ENCODE measurements around the gene ZNF683. TPM values are rescaled to one million over a fixed set of nuclear protein-coding genes. Genes with fewer than 3 reads are reported as not detected.

ZNF683 gene
- total RNA-seq, 1 donor from 2014 or later, result not detected

GRCh38 chr1:26352338-26352679 lies 20.2 kb downstream of the ZNF683 start:
- H3K27me3 Mint-ChIP-seq, result peaks cover 2% of the 10 kb centered on the region
- DNase-seq (ENCODE audit: low spot score, unreplicated experiment), result no peak
- H3K9me3 Mint-ChIP-seq (ENCODE audit: low read depth), result no peaks in the 10 kb centered on the region
- TF ChIP-seq CTCF (IDR thresholded peaks at IDR 0.05; ENCODE audit: unreplicated experiment), result no peak
- H3K4me3 Mint-ChIP-seq (ENCODE audit: low read depth), result peak overlapping the region; percentile 0
- no peaks in the 10 kb centered on the region for H3K36me3 Mint-ChIP-seq (ENCODE audit: insufficient read depth)
- H3K4me1 Mint-ChIP-seq (ENCODE audit: low read depth), result peaks cover 39% of the 10 kb centered on the region
- H3K27ac Mint-ChIP-seq, result peak overlapping the region; percentile 75

GRCh38 chr1:26351590-26352337 lies 20.8 kb downstream of the ZNF683 start:
- Mint-ChIP-seq H3K9me3 (ENCODE audit: low read depth) (no peaks in the 10 kb centered on the region), H3K4me1 (ENCODE audit: low read depth) (peaks cover 39% of the 10 kb centered on the region), H3K4me3 (ENCODE audit: low read depth) (peak overlapping the region; percentile 0), H3K27me3 (peaks cover 2% of the 10 kb centered on the region), H3K36me3 (ENCODE audit: insufficient read depth) (no peaks in the 10 kb centered on the region), H3K27ac (peak overlapping the region; percentile 75)
- no peak for TF ChIP-seq CTCF (IDR thresholded peaks at IDR 0.05; ENCODE audit: unreplicated experiment)
- no peak for DNase-seq (ENCODE audit: low spot score, unreplicated experiment)

- peak overlapping the region; percentile 75 for H3K27ac Mint-ChIP-seq
- H3K36me3 Mint-ChIP-seq (ENCODE audit: insufficient read depth), result no peaks in the 10 kb centered on the region
- H3K9me3 Mint-ChIP-seq (ENCODE audit: low read depth), result no peaks in the 10 kb centered on the region
- peaks cover 2% of the 10 kb centered on the region for H3K27me3 Mint-ChIP-seq
- H3K4me3 Mint-ChIP-seq (ENCODE audit: low read depth), result peak overlapping the region; percentile 11
- no peak for TF ChIP-seq CTCF (IDR thresholded peaks at IDR 0.05; ENCODE audit: unreplicated experiment)
- peaks cover 39% of the 10 kb centered on the region for H3K4me1 Mint-ChIP-seq (ENCODE audit: low read depth)
- DNase-seq (ENCODE audit: low spot score, unreplicated experiment), result no peak
These were observed 21.6 kb downstream of the ZNF683 start for GRCh38 chr1:26350701-26351589.

- Mint-ChIP-seq H3K36me3 (ENCODE audit: insufficient read depth) (no peaks in the 10 kb centered on the region), H3K27me3 (no peaks in the 10 kb centered on the region), H3K4me3 (ENCODE audit: low read depth) (no peak overlapping the region), H3K4me1 (ENCODE audit: low read depth) (peaks cover 37% of the 10 kb centered on the region), H3K9me3 (ENCODE audit: low read depth) (no peaks in the 10 kb centered on the region), H3K27ac (peak overlapping the region; percentile 75)
- no peak for TF ChIP-seq CTCF (IDR thresholded peaks at IDR 0.05; ENCODE audit: unreplicated experiment)
- DNase-seq (ENCODE audit: low spot score, unreplicated experiment), result no peak
These were observed 22.2 kb downstream of the ZNF683 start for GRCh38 chr1:26350343-26350700.

GRCh38 chr1:26349877-26350244 lies 22.7 kb downstream of the ZNF683 start:
- Mint-ChIP-seq H3K4me1 (ENCODE audit: low read depth) (peaks cover 37% of the 10 kb centered on the region), H3K27me3 (no peaks in the 10 kb centered on the region), H3K36me3 (ENCODE audit: insufficient read depth) (no peaks in the 10 kb centered on the region), H3K27ac (no peak overlapping the region), H3K4me3 (ENCODE audit: low read depth) (no peak overlapping the region), H3K9me3 (ENCODE audit: low read depth) (no peaks in the 10 kb centered on the region)
- no peak for DNase-seq (ENCODE audit: low spot score, unreplicated experiment)
- no peak for TF ChIP-seq CTCF (IDR thresholded peaks at IDR 0.05; ENCODE audit: unreplicated experiment)

Measured in progenitor cell of endocrine pancreas (in vitro differentiated cells).